GM23248 (cell line): ENCODE data around the gene DVL3.

Experiments used
- EZH2 ChIP-seq: fragments of 200-600 bp; sonication (generic); IDR thresholded peaks from 2 replicates; pipeline ENCODE4 v1.6.1; 2018; ENCODE audit warnings: antibody characterized with exemption, mild to moderate bottlenecking; ENCODE audit not compliant: insufficient read depth, poor library complexity, severe bottlenecking
- EZH2phosphoT487 ChIP-seq: fragments of 200-600 bp; sonication (generic); IDR thresholded peaks from 2 replicates; pipeline ENCODE4 v1.6.1; 2018; ENCODE audit warnings: antibody characterized with exemption, moderate library complexity, mild to moderate bottlenecking, low read depth; ENCODE audit not compliant: insufficient read depth

DNA sequence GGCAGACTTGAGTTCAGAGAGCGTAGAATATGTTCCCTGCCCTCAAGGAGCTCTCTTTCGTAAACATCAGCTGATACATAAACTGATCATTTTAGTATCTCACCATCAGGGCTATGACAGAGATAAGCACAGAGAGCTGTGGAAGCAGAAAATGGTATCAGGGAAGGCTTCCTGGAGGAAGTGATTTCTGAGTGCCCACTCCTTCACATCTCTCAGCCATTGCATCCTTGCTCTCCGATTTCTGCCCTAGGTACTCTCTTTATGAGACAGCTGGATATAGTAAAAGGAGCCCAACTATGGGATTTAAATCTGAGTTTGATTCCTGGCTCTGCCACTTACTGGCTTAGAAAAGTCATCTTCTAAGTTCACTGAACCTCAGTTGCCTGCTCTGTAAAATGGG, 10.4 kb downstream of the DVL3 start:
- TF ChIP-seq EZH2 (no peak), EZH2phosphoT487 (no peak)
